ENCODE measurements around the gene GSTM5. TPM values are rescaled to one million over a fixed set of nuclear protein-coding genes. Genes with fewer than 3 reads are reported as not detected.
"Not testable (repeated sequence)": the region's sequence is repeated elsewhere in the genome, so short reads cannot be mapped to it uniquely, and the experiment has no call there.

The GSTM5 gene
- not detected in 2 replicates for total RNA-seq (2014; rRNA removed; shearing (Covaris generic))

- peak; percentile 0 for DNase-seq (ENCODE audit: low spot score)
Measured at GRCh38 chr1:109711593-109712320, at the start of gene GSTM5. Gene GSTM5 (plus strand): TSS chr1:109712251. CDS start chr1:109712313, 62 bp downstream.

GRCh38 chr1:109664671-109665070, 47.4 kb upstream of the GSTM5 start:
- peak; percentile 0 for DNase-seq (ENCODE audit: low spot score)

- peak; percentile 15 for DNase-seq (ENCODE audit: low spot score)
Measured at GRCh38 chr1:109667452-109668122, 44.5 kb upstream of the GSTM5 start, which contains the start of gene GSTM2. Gene GSTM2 (plus strand): TSS chr1:109668057. CDS start chr1:109668116, 59 bp downstream.

GRCh38 chr1:109668123-109668775, 43.8 kb upstream of the GSTM5 start:
- peak; percentile 1 for DNase-seq (ENCODE audit: low spot score)

- peak; percentile 1 for DNase-seq (ENCODE audit: low spot score)
Measured at GRCh38 chr1:109669246-109669948, 42.7 kb upstream of the GSTM5 start.

- DNase-seq (ENCODE audit: low spot score) = peak; percentile 1
Measured at GRCh38 chr1:109669949-109670302, 42.1 kb upstream of the GSTM5 start.

GRCh38 chr1:109671067-109671466, 41.0 kb upstream of the GSTM5 start:
- DNase-seq (ENCODE audit: low spot score) = peak; percentile 0

GRCh38 chr1:109673861-109674260, 38.2 kb upstream of the GSTM5 start:
- DNase-seq (ENCODE audit: low spot score) = peak; percentile 0

- DNase-seq (ENCODE audit: low spot score) = peak; percentile 0
Measured at GRCh38 chr1:109676683-109677381, 35.2 kb upstream of the GSTM5 start.

GRCh38 chr1:109677459-109677858, 34.6 kb upstream of the GSTM5 start:
- peak; percentile 0 for DNase-seq (ENCODE audit: low spot score)

- peak; percentile 0 for DNase-seq (ENCODE audit: low spot score)
Measured at GRCh38 chr1:109678637-109679036, 33.4 kb upstream of the GSTM5 start.

- DNase-seq (ENCODE audit: low spot score) = not testable (repeated sequence)
Measured at GRCh38 chr1:109684777-109685176, 27.3 kb upstream of the GSTM5 start.

GRCh38 chr1:109685399-109685798, 26.7 kb upstream of the GSTM5 start:
- DNase-seq (ENCODE audit: low spot score) = not testable (repeated sequence)

- not testable (repeated sequence) for DNase-seq (ENCODE audit: low spot score)
Measured at GRCh38 chr1:109685890-109686289, 26.2 kb upstream of the GSTM5 start.

GRCh38 chr1:109687109-109687508, 24.9 kb upstream of the GSTM5 start:
- not testable (repeated sequence) for DNase-seq (ENCODE audit: low spot score)

GRCh38 chr1:109687641-109688499, 24.2 kb upstream of the GSTM5 start, which contains the start of gene GSTM1:
Gene GSTM1 (plus strand): TSS chr1:109687817. CDS start chr1:109687874, 57 bp downstream.
- DNase-seq (ENCODE audit: low spot score) = no peak

- DNase-seq (ENCODE audit: low spot score) = no peak
Measured at GRCh38 chr1:109689844-109690405, 22.1 kb upstream of the GSTM5 start.

- no peak for DNase-seq (ENCODE audit: low spot score)
Measured at GRCh38 chr1:109691759-109692158, 20.3 kb upstream of the GSTM5 start.

- not testable (repeated sequence) for DNase-seq (ENCODE audit: low spot score)
Measured at GRCh38 chr1:109694400-109694799, 17.7 kb upstream of the GSTM5 start.

GRCh38 chr1:109695138-109695537, 16.9 kb upstream of the GSTM5 start:
- DNase-seq (ENCODE audit: low spot score) = not testable (repeated sequence)
